GM18505 (cell line): ENCODE data around the gene CEP70.
"Not testable (repeated sequence)": the region's sequence is repeated elsewhere in the genome, so short reads cannot be mapped to it uniquely, and the experiment has no call there.

Experiments used
- ATAC-seq: cut with Tn5 transposase; IDR thresholded peaks from one replicate; pipeline ENCODE4 v1.9.1; 2021; ENCODE audit not compliant: unreplicated experiment
- POLR2A ChIP-seq: IDR thresholded peaks from 4 replicates; pipeline ENCODE4 v1.6.1; 2011; ENCODE audit warnings: borderline replicate concordance; ENCODE audit not compliant: insufficient read depth, insufficient read length; ENCODE audit errors: extremely low read depth

CEP70 gene

DNA sequence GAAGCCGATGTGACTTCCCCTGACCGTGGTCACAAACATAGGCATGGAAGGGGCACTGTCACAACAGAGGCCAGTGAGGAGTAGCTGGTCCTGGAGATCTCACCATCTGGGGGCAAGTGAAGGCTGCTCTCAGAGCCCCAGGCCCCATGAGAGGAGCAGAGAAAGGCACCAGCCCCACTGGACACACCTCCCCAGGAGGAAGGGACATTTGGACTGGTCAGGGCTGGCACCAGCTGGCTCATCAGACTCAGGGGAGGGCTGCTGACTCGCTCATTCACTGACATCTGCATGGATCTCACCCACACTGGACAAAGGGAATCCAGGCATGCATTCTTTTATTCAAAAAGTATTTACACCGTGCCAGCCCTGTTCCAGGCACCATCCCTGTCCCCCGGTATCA is 132.8 kb downstream of the CEP70 start:
- TF ChIP-seq POLR2A: no peak

DNA sequence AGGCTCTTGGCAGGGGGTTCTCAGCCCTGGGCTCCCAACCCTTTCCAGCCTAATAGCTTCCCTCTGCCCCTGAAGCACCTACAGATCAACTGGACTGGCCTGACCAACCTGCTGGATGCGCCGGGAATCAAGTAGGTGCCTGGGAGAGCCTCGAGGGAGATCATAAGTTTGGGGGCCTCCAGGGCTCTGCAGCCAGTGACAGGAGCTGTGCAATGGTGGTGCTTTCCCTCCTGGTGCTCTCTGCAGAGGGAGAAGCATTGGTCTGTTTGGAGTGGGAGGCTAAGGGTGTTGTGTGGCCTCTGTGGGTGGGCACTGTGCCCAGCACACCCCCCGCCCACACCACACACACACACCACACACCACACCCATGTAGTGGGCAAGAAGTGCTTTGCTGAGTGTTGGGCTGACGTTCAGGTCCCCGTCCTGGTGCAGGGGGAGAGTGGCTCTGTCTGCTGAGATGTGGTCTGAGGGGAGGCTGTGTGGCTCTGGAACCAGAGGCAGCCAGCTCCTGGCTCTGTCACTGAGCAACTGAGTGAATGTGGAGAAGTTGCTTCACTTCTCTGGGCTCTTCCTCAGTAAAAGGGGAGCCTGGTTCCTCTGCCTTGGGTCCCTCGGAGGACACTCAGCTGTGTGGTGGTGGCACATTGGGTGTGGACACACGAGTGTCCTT is 133.4 kb downstream of the CEP70 start:
- ATAC-seq: no peak

More for the DNA sequence above, 132.8 kb downstream of the CEP70 start:
- ATAC-seq: no peak

DNA sequence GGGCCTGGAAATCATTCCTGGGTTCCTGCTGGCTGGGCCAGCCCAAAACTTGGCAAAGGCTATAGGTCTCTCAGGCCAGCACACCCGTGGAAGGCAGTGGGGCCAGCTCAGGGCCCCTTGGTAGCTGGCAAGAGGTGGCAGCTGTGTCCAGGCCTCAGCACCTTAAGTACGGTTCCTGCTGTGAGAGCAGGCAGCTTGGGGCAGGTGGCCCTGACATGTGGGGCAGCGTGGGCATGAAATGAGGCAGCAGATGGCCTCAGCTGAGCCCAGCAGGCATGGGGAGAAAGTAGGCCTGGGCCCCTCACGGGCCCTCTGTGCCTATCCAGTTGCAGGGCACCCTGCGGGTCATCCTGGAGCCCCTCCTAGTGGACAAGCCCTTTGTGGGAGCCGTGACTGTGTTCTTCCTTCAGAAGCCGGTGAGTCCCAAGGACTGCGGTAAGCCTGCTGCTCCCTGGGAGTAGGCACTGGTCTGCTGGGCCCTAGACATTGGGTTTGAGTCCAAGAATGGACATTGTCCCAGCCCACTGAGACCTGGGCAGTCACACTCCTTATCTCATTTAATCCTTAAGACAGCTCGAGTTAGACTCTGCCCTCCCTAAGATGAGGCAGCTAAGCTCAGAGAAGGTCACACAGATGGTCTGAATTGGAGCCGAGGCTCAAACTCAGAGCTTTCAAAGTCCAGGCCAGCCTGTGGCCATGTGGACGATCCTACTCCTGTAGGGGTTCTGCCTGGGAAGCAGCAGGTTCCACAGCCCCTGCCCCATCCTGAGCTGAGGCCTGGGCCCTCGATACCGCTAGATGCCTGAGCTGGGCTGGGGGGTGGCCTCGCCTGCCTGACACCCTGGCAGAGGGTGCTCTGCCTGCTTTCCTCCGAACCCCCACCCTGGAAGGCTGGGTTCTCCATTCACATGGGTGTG is 134.2 kb downstream of the CEP70 start:
- ATAC-seq: no peak
- no peak for TF ChIP-seq POLR2A

More for the DNA sequence above, 133.4 kb downstream of the CEP70 start:
- TF ChIP-seq POLR2A: no peak

DNA sequence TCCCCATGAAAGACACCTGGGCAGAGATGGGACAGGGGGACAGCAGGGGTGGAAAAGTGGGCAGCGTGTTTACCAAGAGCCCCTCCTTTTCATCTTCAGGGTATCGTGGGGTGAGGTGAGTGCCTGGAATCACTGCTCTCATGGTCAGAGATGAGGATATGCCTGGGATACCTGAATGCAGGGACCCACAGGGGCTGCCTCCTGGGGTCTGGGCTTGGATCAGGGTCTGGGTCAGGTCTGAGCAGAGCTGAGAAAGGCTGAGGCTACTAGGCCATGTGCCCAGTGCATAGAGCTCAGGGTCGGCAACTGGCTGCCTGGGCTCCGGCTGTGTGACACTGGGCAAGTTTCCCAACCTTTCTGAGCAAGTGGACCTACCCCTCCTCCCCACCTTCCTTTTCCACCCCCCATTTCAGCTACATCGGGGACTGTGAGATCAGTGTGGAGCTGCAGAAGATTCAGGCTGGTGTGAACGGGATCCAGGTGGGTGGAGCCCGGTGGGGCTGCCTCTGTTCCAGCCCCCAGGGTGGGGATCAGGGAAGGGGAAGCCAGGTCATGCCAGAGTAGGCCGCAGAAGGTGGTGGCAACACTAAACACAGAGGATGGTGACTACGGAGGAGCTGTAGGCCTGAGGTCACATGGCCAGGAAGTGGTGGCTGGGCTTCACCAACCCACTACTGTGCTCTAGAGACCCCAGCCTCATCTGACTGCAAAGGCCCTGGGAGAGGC is 135.1 kb downstream of the CEP70 start:
- no peak for TF ChIP-seq POLR2A
- no peak for ATAC-seq

DNA sequence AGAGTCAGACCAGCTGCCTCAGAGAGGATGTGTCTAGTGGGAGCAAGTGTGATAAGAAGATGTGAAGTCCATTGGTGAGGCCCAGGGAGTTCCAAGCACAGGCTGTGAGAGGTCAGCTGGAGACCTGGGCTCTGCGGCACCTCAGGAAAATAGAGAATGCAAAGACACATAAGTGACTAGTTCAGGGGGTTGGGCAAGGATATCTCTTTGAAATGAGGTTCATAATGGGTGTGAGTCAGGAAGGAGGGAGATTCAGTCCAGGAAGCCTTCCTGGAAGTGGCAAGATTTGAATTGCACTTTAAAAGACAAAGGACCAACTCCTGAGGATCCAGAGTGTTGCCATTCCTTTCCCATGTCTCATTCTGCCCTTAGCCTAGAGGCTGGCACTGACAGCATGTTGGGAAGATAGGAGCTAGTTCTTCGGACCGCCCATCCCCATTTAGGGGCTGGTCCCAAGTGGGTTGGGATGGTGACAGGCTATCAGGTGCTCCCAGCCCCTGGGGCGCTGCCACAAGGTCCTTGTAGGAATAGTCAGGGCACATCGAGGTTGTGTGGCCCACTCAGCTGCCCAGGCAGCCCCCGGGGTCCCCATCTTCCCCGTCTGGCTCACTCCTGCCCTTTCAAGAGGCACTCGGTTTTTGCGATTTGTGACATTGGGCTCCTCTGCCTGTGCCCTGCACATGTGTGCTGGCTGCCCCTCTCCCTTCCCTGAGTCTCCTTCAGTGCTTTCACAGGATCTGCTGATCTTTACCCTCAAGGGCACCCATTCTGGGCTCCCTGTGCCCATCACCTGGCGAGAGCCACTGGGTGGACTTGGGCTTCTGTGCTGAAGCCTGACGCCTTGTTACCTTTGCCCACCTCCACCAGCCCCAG is 136.0 kb downstream of the CEP70 start:
- no peak for TF ChIP-seq POLR2A
- no peak for ATAC-seq

DNA sequence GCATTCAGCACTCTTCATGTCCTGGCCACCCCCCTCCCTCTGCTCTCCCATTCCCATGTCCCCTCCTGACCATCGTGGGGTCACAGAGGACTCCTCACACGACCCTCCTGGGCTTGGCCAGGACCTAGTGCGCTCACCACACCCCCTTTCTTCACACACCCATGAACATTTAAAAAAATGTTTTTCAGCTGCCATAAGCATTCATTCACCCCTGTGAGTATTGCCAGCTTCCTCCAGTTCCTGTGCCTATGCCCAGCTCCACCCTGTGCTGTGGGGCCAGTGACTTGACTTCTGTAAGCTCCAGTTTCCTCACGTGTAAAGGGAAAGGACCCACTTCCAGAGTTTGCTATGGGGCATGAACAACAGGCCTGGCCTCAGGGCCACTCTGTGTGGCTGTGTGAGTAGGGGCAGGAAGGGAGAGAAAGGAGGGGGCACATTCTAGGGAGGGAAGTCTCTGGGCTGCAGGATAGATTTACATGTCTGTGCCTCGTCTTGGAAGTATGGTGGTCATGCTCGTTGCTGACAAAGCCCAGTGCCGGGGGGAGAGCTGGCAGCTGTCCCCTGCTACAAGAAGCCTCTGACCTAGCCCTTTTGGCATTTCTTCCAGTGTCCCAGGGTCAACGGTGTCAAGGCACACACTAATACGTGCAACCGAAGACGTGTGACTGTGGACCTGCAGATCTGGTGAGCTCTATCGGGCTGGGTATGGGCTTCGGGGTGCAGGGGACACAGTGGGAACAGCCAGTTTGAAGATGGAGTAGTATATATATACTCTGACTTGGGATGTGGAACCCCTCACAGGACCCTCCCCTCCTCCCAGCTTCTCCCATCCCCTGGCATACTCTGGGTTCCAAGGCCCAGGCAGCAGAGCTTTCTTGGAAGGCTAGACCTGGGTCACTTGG is 136.8 kb downstream of the CEP70 start:
- TF ChIP-seq POLR2A: no peak
- ATAC-seq: no peak

DNA sequence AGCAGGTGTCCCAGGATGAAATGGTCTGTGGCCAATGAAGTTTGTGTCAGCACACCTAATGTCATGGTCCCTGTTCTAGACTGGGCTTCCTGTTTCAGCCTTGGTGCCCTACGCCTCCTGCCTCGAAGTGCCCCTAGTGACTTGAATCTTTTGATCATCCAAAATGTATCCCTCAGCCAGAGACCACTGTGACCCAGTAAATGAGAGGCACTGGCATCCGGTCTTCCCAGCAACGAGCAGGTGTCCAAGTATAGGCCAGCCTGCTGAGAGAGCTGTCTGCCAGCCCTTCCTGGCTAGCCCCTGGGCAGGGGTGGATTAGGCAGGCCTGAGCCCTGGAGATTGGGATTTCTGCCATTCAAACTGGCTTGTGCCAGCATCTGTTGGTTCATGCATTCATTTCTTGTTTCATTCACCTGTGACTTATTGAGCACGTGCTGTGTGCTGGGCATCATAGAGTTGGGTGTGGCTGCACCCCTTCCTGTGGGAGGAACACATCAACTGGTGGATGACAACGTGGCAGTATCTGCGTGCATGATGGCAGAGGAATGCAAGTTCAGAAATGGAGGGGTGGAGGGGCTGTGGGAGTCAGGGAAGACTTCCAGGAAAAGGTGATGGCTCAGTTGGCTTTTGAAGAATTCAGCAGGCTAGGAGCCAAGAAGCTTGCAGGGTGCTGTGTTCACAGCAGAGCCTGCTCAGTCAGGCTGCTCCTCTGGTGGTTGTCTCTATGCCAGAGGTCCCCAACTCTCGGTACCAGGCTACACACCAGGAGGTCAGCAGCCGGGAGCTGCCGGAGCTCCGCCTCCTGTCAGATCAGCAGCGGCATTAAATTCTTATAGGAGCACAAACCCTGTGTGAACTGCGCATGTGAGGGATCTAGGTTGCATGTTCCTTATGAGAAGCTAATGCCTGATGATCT is 138.0 kb downstream of the CEP70 start:
- ATAC-seq: no peak
- no peak for TF ChIP-seq POLR2A

DNA sequence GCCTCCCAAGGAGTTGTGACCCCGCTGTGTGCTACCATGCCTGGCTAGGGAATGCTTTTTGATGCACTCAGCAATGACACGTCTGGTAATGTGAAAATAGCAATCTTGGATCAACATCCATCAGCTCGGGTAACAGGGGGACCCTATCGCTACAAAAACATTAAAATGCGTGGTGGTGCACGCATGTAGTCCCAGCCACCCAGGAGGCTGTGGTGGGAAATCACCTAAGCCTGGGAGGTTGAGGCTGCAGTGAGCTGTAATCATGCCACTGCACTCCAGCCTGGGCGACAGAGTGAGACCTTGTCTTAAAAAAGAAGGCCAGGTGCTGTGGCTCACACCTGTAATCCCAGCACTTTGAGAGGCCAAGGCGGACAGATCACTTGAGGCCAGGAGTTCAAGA is 140.1 kb downstream of the CEP70 start:
- ATAC-seq: not testable (repeated sequence)

DNA sequence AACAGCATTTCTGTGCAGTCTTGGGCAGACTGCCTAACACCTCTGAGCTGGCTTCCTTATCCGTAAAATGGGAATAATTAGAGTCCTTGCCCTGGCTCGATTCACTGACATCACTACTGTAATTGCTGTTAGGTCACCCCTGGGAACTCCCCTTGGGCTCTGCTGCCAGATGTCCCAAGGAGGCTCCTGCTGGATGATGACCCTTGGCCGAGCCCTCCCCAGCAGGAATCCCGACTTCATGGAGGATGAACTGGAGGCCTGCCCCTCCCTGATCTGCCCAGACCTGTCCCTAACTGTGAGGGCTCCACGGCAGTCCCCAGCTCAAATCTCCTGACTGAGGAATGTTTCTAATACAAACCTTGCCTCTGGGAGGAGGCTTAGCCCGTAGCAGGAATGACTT is 141.6 kb downstream of the CEP70 start:
- no peak for TF ChIP-seq POLR2A
- ATAC-seq: no peak

DNA sequence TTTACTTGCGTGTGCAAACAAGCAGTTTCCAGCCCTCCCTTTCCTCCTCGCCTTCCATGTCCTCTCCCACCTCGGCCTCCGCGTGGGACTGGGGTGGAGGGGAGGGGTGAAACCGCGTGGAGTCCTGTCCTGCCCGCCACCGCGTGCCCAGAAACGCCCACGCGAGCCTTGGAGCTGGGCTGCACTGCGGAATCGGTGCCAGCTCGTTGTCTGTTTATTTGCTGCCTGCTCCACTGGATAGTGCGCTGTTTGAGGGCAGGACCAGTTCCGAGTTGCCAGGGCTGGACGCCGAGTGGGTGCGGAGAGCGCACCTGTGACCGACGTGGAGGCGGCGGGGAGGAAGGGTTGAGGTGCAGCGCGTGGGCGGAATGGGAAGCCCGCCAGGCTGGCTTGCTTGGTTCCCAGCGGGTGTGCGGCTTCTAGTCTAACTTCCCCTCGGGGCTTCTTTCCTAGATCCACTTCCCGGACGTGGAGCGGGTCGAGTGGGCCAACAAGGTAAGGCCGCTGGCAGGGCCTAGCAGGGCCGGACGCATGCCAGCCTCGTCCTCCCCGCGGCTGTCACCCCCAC is 142.4 kb downstream of the CEP70 start:
- no peak for ATAC-seq
- no peak for TF ChIP-seq POLR2A

DNA sequence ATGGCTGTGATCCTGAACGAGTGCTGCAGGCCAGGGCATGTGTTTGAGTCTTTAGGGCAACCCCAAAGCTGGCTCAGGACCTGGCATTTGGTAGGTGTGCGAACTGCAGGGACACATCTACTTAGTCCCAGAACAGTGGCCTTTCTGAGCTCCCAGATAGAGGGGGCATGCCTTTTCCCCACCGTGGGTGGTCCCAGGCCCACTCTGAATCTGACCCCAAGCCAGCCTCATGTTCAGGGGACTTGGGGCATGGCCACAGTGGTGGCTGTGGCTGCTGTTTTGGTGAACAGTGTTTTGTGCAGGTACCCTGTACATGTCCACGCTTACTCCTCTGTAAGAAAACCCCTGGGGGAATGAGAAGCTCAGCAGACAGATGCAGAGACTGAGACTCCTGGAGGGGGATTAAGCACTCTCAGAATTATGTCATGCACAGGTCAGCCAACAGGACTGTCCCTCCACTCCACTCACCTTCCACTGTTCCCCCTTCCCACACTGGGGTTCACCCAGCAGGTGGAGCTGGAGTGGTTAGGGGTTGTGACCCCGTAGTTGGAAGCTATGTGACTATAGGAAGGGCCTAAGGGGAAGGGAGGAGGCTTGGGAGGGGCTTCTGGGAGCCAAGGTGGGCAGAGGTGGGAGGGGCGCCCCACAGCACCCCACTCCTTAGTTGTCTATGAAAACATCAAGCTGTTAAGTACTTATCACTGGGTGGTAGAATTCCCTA is 143.2 kb downstream of the CEP70 start:
- no peak for ATAC-seq
- TF ChIP-seq POLR2A: no peak

DNA sequence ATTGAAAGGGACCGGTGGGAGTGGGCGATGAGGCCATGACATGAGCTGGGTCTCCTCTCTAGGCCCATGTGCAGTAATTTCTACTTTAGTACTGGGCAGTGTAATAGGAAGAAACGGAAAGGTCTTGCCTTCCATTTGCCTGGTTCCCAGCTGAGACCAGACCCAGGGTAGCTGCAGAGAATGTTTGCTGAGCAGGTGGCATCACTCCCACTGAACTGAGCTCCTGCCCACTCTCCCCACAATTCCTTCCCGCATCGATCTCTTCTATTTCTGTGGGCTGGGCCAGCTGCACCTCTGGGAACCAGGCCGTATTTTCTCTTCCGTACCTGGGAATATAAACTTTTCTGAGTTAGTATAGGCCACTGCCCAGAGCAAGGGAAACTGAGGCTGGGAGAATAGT is 143.9 kb downstream of the CEP70 start:
- ATAC-seq: no peak
- TF ChIP-seq POLR2A: no peak
